Mononuclear cell (primary cell): ENCODE results near the gene SMOC2. TPM values are rescaled to one million over a fixed set of nuclear protein-coding genes. Genes with fewer than 3 reads are reported as not detected.

Experiments
- H3K27me3 ChIP-seq: 2 replicates; pipeline ENCODE4 v1.6.0; 2011; ENCODE audit warnings: low read length, control low read depth; ENCODE audit not compliant: insufficient read depth
- H3K4me1 ChIP-seq: 2 replicates; pipeline ENCODE4 v1.5.1; 2011; ENCODE audit warnings: mild to moderate bottlenecking, low read length, control low read depth; ENCODE audit not compliant: insufficient read depth
- H3K4me3 ChIP-seq: 2 replicates; pipeline ENCODE4 v1.5.1; 2011; ENCODE audit warnings: mild to moderate bottlenecking, low read length, moderate library complexity
- H3K9me3 ChIP-seq: 2 replicates; pipeline ENCODE4 v1.5.1; 2011; ENCODE audit warnings: low read depth, mild to moderate bottlenecking, control low read depth, low read length
- total RNA-seq: library from RNA; depleted of rRNA; stranded (reverse); fragments of >200 nt; gene quantifications from one replicate; pipeline ENCODE4 v1.2.3, GENCODE V29; 2012

Gene SMOC2
- total RNA-seq, 1 donor, result not detected

DNA sequence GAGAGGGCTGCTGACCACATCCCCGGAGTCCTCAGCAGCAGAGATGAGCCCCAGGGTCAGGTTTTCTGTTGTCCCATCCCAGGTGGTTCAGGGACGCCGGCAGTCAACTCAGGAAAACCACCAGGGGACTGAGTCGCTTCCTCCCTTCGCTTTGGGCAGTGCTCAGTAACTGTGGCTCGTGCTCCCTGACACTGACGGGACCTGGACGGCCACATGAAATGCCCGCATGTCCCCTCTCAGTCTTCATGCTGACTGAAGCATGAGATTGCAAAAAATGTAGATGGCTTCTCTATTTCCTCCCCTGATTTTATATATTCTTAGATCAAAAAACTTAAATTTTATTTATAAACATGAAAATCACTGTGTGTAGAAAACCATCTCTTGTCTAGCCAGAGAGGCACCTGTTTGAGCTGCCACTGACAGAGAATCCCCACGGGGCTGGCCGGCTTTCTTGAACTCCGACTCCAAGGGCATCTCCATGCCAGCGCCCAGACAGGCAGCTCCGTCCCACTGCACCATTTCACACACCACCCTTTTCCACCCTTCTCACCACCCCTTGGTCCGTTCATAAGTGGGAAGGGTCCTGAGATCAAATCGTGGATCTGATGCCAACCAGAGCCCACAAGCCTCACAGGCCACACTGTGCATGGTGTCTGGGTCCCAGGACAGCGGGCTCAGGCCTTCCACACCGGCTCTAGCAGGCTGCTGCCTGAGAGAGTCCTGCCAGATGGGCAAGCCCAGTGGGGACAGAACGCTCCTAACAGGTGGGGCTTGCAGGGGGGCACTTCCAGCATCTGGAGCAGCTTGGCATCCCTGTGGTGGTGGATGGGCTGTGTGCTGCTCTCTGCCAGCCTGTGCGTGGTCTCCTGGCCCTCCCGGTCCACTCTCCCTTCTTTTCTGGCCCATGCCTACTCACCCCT lies 98.2 kb downstream of the SMOC2 start:
- no peaks in the 10 kb centered on the region for H3K27me3 ChIP-seq
- no peaks in the 10 kb centered on the region for H3K4me1 ChIP-seq
- H3K9me3 ChIP-seq, result no peaks in the 10 kb centered on the region
- H3K4me3 ChIP-seq, result no peak overlapping the region

GRCh38 chr6:168540713-168541291 lies 99.8 kb downstream of the SMOC2 start:
- Histone ChIP-seq H3K9me3 (no peaks in the 10 kb centered on the region), H3K27me3 (no peaks in the 10 kb centered on the region), H3K4me1 (no peaks in the 10 kb centered on the region), H3K4me3 (no peak overlapping the region)

DNA sequence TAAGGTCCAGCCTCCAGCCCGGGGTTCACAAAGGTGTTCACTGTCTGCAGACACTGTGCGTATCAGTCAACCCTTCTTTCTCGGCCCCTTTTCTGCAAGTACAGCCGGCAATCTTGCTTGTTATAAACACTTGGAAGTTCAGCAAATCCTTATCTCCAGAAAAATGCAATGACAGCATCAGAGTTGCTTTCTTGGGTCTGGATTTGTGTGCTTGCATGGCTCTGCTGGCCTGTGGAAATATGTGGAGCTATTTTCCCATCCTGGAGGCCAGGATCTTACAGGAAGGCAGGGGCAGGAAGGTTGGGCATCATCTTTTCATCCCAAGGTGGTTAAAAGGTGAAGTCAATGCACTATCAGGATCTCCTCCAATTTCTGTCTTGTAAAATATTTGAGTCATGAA lies 100.3 kb downstream of the SMOC2 start:
- H3K4me1 ChIP-seq, result no peaks in the 10 kb centered on the region
- no peaks in the 10 kb centered on the region for H3K9me3 ChIP-seq
- H3K27me3 ChIP-seq, result no peaks in the 10 kb centered on the region
- no peak overlapping the region for H3K4me3 ChIP-seq

- Histone ChIP-seq H3K9me3 (no peaks in the 10 kb centered on the region), H3K4me3 (no peak overlapping the region), H3K4me1 (no peaks in the 10 kb centered on the region), H3K27me3 (no peaks in the 10 kb centered on the region)
Measured at GRCh38 chr6:168542301-168542700, 101.3 kb downstream of the SMOC2 start.

GRCh38 chr6:168545428-168545827 lies 104.4 kb downstream of the SMOC2 start:
- Histone ChIP-seq H3K9me3 (no peaks in the 10 kb centered on the region), H3K4me3 (no peak overlapping the region), H3K27me3 (no peaks in the 10 kb centered on the region), H3K4me1 (no peaks in the 10 kb centered on the region)

DNA sequence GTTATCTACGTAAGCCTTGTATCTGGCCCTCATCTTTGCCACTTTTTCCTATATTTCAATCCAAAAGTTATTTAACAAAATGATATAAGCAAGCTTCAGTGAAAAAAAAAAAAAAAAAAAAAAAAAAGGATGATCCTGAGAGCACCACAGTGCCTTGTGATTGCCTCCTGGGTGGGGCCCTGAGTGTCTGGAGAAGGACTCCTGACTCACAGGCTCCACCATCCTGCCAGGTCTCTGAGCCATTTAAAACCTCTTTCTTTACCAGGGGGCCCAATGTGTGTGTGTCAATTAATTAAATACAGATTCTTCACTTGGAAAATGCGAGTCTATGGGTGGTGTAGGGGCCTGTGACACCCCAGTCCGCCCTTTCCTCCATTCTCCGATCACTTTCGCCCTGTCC lies 105.2 kb downstream of the SMOC2 start:
- Histone ChIP-seq H3K4me1 (no peaks in the 10 kb centered on the region), H3K9me3 (no peaks in the 10 kb centered on the region), H3K4me3 (no peak overlapping the region)

DNA sequence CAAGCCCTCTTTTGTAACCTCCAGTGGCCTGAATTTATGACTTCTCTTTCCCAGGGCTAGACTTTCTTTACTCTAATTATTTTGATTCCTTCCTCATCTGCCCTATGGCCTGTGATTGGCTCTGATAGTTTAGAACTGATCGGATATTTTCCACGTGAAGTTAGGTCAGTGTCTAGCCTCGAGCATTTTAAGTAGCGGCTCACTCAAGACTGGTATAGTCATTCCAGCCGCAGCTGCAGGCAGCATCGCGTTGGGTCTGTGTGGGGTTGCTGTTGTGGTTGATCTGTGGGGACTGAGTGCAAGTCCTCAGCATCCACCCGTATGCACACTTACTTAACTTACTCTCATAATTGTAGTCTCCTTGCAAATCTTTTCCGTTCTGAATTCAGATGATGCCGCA lies 105.7 kb downstream of the SMOC2 start:
- Histone ChIP-seq H3K4me1 (no peaks in the 10 kb centered on the region), H3K9me3 (no peaks in the 10 kb centered on the region), H3K27me3 (no peaks in the 10 kb centered on the region), H3K4me3 (no peak overlapping the region)

More for the DNA sequence above, 105.2 kb downstream of the SMOC2 start:
- H3K27me3 ChIP-seq, result no peaks in the 10 kb centered on the region

DNA sequence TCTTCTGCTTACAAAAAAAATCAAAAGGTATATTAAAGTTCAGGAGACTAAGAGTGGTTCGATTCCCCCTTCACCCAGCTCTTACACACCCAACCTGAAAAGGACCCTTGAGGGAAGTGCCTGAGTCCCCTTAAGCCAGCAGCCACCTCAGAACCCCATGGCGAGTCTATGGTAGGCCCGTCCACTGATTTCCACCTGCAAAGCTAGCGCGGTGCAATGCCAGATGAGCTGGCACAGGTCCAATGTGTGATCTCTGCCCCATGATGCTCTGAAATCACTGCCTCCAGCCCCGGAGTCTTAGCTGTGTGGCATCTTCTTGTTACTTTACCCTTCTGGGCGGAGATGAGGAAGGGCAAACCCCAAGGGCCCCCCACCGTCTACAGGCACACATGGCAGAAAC lies 109.3 kb downstream of the SMOC2 start:
- H3K27me3 ChIP-seq, result no peaks in the 10 kb centered on the region
- H3K4me3 ChIP-seq, result no peak overlapping the region
- H3K4me1 ChIP-seq, result no peaks in the 10 kb centered on the region
- no peaks in the 10 kb centered on the region for H3K9me3 ChIP-seq

DNA sequence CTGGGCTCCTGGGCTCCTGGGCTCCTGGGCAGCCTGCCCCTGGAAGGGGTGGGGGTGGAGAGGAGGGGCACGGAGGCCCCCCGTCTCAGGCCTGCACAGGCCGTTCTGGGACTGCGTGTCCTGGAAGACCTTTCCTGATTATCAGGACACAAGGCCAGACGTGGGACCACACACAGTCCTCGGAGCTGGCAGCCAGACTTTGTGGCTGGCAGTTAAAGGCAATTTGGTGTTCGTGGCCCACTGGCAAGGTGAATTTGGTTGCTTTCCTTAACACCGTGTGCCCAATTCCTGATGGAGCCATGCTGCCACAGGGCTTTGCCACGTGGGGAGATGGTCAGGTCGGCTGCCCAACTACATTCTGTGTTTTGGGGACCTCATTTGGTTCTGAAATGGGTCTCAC lies 113.5 kb downstream of the SMOC2 start:
- no peaks in the 10 kb centered on the region for H3K9me3 ChIP-seq
- H3K4me3 ChIP-seq, result no peak overlapping the region
- H3K27me3 ChIP-seq, result no peaks in the 10 kb centered on the region
- H3K4me1 ChIP-seq, result no peaks in the 10 kb centered on the region

- Histone ChIP-seq H3K27me3 (no peaks in the 10 kb centered on the region), H3K4me3 (no peak overlapping the region)
Measured at GRCh38 chr6:168554898-168555617, 114.1 kb downstream of the SMOC2 start.

GRCh38 chr6:168555618-168556273 lies 114.8 kb downstream of the SMOC2 start:
- Histone ChIP-seq H3K9me3 (no peaks in the 10 kb centered on the region), H3K4me3 (no peak overlapping the region), H3K27me3 (no peaks in the 10 kb centered on the region), H3K4me1 (no peaks in the 10 kb centered on the region)

More at GRCh38 chr6:168554898-168555617, 114.1 kb downstream of the SMOC2 start:
- Histone ChIP-seq H3K9me3 (no peaks in the 10 kb centered on the region), H3K4me1 (no peaks in the 10 kb centered on the region)

- H3K4me3 ChIP-seq, result no peak overlapping the region
- no peaks in the 10 kb centered on the region for H3K4me1 ChIP-seq
- no peaks in the 10 kb centered on the region for H3K9me3 ChIP-seq
- no peaks in the 10 kb centered on the region for H3K27me3 ChIP-seq
Measured at GRCh38 chr6:168557512-168557911, 116.5 kb downstream of the SMOC2 start.

DNA sequence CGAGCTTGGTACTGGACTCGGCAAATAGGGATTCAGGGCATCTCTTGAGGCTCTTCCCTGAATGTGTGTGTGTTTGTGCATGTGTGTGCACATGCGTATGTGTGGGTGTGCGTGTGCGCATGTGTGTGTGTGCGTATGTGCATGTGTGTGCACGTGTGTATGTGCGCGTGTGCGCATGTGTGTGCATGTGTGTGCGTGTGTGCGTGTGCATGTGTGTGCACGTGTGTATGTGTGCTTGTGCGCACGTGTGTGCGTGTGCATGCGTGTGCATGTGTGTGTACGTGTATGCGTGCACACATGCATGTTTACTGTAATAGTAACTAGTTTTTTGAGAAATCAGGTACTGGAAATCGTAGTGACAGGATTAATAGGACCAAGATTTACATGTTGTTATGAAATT lies 117.7 kb downstream of the SMOC2 start:
- H3K4me1 ChIP-seq, result no peaks in the 10 kb centered on the region
- H3K4me3 ChIP-seq, result no peak overlapping the region
- H3K9me3 ChIP-seq, result no peaks in the 10 kb centered on the region
- H3K27me3 ChIP-seq, result no peaks in the 10 kb centered on the region

- no peaks in the 10 kb centered on the region for H3K4me1 ChIP-seq
- no peak overlapping the region for H3K4me3 ChIP-seq
- no peaks in the 10 kb centered on the region for H3K9me3 ChIP-seq
- no peaks in the 10 kb centered on the region for H3K27me3 ChIP-seq
Measured at GRCh38 chr6:168559574-168560098, 118.7 kb downstream of the SMOC2 start.

DNA sequence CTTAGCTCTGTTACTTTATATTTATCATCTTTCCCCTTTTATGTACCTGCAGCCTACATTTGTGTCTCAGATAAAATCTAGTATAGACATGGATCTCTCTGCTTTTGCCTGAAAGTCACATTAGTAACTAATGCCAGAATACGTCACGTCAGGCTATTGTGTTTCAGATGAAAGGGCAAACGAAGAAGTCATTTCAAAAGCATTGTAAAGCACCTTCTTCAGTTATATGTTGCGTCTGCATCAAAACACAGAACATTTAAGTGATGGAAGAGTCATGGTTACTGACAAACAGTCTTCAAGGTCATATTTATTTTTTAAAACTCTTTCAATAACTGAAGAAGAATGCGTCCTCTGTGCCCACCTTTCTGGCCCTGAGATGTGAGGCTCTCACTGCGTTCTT lies 119.1 kb downstream of the SMOC2 start:
- Histone ChIP-seq H3K4me1 (no peaks in the 10 kb centered on the region), H3K27me3 (no peaks in the 10 kb centered on the region), H3K9me3 (no peaks in the 10 kb centered on the region), H3K4me3 (no peak overlapping the region)
